ENCODE data around the gene TXNIP.
A peak's percentile ranks its signal among the peaks of the same experiment; 100 is the strongest.
"Not testable (repeated sequence)": the region's sequence is repeated elsewhere in the genome, so short reads cannot be mapped to it uniquely, and the experiment has no call there.

The TXNIP gene, protein sequence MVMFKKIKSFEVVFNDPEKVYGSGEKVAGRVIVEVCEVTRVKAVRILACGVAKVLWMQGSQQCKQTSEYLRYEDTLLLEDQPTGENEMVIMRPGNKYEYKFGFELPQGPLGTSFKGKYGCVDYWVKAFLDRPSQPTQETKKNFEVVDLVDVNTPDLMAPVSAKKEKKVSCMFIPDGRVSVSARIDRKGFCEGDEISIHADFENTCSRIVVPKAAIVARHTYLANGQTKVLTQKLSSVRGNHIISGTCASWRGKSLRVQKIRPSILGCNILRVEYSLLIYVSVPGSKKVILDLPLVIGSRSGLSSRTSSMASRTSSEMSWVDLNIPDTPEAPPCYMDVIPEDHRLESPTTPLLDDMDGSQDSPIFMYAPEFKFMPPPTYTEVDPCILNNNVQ

GRCh38 chr1:145996433-145997015 lies at the start of gene TXNIP:
TSS of gene TXNIP (minus strand) at chr1:145996579. CDS start at chr1:145996266, 313 bp downstream.
- DNase-seq (ENCODE audit: low spot score), result peak; percentile 98

DNA sequence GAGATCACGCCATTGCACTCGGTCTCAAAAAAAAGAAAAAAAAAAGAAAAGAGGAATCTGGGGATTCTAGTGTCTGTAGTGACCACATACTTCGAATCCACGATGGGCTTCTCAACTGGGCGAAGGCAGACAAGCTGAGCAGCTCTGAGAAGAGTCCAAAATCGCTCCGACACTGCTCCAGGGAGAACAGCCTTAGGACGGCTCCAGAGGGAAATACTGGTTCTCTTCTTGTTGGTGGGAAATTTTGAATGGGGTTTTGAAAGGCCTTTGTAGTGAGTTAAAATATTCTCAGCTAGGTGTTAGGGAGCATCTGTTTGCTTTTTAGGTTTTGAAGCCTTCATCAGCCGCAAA lies 43.4 kb upstream of the TXNIP start:
- DNase-seq (ENCODE audit: low spot score), result no peak

DNA sequence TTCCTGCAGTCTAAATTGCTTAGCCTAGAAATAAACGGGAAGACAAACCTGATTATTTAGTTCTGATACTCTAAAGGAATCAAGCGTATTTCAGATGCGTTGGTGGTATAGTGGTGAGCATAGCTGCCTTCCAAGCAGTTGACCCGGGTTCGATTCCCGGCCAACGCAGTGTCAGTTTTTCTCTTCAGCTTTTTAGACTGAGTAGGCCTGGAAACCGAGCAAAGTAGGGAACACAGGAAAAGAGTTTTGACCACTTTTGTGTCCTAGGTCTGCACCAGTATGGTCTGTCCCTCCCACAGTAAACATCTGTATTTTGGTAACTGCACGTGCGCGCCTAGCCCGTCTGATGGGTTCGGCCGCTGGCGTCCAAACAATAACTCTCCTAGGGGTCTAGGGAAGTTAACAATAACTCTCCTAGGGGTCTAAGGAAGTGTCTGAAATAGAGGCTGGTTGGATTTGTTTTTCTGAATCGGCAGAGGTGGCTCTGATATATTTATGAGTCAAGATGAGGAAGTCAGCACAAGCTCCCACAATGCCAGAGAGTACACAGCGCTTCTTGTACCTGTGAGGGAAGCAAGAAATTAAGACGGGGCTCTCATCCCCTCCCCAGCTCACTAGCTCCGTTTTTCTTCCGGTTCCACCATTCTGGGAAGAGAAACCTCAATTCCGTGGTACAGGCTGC lies 40.7 kb upstream of the TXNIP start:
- DNase-seq (ENCODE audit: low spot score), result peak; percentile 90

DNA sequence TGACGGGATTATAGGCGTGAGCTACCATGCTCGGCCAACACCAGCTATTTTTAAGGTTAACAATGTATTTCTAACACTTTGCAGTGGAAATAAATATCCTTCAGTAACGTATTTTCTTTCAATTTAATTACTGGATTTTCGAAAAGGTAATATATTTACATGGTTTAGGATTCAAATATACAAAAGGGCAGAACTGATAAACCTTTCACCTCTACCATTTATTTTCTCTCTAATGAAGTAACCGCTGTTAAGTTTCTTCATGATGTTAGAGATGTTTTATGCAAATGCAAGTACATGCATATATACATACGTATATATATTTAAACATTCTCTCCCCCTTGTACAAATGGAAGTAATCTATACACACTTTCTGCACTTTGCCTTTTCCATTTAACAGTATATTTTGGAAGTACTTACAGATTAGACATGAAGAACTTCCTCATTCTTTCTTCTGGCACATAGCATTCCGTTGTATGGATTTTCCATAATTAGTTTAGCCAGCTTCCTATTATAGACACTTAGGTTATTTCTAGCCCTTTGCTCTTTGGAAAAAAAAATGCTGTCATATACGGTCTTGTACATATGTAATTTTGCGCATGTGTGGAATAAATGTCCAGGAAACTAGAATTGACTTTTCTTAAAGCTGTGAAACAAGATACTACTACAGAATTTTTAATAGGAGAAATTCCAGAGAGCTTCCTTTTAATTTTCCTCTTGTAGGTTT lies 40.0 kb upstream of the TXNIP start:
- DNase-seq (ENCODE audit: low spot score), result peak; percentile 82

GRCh38 chr1:146035048-146035423 lies 38.7 kb upstream of the TXNIP start:
- DNase-seq (ENCODE audit: low spot score), result peak; percentile 74

DNA sequence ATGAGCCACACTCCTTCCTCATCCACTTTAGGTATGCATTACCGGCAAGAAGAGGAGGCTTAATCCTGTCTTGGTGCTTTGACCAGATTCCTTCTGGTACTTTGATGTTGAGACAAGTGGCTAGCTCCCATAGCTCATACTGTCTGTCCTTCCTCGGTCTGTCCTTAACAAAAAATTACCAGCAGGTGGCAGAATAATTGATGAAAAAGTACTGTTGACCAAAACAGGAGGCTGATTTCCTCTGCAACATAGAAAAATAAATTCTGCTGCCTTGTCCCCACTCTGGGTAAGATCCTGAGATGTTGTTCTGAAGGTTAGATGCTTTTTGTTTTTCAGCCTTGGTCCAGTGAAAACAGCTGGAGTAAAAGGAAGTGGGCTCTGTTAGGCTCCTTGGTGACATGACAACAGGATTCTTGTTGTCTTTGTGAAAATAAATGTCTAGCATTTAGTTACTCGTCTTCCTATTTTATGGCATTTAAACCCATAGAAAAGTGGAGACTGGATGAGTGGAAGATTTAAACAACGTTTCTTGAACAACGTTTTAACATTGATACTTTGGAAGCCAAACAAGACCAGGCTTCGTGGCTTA lies 36.3 kb upstream of the TXNIP start:
- peak; percentile 79 for DNase-seq (ENCODE audit: low spot score)

DNA sequence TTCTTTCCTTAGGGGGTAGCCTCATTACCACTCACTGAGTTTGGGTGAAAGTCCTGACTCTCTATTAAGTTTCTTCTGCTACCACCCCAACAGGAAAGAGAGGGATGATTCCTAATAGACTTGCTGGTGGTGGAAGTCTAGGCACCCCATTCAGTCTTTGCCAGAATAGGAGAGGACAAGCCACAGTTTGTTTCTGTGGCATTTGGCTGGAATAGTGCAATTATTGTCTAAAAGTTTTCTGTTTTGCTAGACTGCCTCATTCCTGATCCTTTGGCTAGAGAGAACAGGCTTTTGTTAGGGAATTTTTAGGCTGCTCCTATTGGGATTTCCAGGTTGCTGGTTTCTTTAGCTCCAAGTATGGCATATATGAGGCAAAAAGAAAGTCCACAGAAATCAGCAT lies 35.1 kb upstream of the TXNIP start:
- no peak for DNase-seq (ENCODE audit: low spot score)

DNA sequence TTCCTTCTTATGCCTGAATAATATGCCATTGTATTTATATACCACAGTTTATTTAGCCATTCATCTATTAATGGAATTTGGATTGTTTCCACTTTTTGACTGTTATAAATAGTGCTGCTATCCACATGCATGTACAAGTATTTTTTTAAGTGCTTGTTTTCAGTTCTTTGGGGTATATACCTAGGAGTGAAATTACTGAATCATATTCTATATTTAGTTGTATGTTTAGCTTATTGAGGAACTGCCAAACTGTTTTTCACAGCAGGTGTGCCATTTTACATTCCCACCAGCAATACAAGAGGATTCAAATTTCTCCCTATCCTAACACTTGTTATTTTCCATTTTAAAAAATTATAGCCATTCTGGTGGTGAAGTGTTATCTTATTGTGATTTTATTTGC lies 32.7 kb upstream of the TXNIP start:
- no peak for DNase-seq (ENCODE audit: low spot score)

DNA sequence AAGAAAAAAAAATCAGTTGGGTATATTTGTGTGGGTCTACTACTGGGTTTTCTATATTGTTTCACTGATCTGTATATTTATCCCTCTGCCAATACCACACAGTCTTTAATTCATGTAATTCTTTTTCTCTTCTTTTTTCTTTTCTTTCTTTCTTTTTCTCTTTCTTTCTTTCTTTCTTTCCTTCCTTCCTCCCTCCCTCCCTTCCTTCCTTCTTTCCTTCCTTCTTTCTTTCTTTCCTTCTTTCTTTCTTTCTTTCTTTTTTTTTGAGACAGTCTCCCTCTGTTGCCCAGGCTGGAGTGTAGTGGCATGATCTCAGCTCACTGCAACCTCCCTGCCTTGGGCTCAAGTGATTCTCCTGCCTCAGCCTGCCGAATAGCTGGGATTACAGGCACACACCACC lies 30.3 kb upstream of the TXNIP start:
- not testable (repeated sequence) for DNase-seq (ENCODE audit: low spot score)

DNA sequence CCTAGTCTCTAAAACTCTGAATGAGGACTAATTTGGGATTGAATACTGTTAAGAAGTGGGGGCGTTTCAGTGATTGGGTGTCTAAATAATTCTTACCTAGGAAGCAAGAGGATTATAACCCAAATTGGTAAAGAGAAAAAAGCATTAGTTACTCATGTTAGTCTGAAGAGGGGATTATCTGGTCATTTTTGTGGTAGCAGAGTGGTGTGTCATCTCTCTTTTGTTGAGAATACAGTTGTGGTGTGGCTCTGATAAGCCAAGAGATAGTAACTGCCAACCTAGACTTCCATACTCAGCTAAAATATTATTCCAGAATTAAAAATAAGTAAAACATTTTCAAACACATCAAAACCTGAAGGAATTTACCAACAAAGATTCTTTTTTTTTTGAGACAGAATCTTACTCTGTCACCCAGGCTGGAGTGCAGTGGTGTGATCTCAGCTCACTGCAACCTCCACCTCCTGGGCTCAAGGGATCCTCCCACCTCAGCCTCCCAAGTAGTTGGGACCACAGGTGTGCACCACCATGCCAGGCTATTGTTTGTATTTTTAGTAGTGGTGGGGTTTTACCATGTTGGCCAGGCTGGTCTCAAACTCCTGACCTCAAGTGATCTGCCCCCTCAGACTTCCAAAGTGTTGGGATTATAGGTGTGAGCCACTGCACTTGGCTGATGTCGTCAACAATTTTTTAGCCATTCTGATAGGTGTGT lies 29.6 kb upstream of the TXNIP start:
- not testable (repeated sequence) for DNase-seq (ENCODE audit: low spot score)

- no peak for DNase-seq (ENCODE audit: low spot score)
Measured at GRCh38 chr1:146022403-146023127, 26.2 kb upstream of the TXNIP start.

GRCh38 chr1:146021622-146022402 lies 25.4 kb upstream of the TXNIP start, which contains the start of gene HJV:
TSS of gene HJV (minus strand) at chr1:146021735. CDS start at chr1:146020231, 1,504 bp downstream.
- DNase-seq (ENCODE audit: low spot score), result no peak

DNA sequence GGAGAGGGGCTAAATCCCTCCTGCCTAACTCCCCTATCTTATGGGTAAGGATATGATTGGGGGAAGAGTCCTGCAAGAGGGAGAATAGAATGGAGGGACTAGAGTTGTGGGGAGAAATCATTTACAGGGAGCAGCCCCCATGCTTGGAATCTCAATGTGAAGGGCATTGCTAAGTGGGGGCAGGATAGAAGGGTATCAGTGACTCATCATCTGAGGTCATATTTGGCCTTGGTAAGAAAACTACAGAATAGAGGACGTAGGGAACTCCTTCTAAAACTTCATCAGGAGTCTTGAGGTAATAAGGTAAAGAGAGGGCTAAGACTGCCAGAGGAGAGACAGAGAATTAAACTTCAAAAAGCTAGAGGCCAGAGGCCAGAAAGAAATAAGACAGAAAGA lies 24.7 kb upstream of the TXNIP start:
- DNase-seq (ENCODE audit: low spot score), result no peak

- DNase-seq (ENCODE audit: low spot score), result no peak
Measured at GRCh38 chr1:146020058-146021049, 24.0 kb upstream of the TXNIP start.

GRCh38 chr1:146019231-146020057 lies 23.1 kb upstream of the TXNIP start:
- no peak for DNase-seq (ENCODE audit: low spot score)

DNA sequence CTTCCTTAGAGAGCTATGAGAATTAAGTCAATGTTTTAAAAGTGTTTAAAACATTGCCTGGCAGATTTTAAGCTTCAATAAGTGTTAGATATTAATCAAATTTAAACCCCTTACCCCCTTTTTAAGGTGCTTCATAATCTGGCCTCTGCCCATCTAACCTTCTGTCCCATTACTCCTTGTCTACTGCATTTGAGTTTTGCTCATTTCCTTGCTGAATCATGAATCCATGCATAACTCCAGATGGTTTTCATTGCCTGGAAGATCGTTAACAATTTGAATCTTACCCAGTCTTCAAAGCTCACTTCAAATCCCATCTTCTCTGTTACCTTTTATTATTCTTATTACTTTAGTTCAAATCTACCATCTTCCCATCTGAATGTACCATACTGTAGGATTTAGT lies 20.5 kb upstream of the TXNIP start:
- DNase-seq (ENCODE audit: low spot score), result no peak

DNA sequence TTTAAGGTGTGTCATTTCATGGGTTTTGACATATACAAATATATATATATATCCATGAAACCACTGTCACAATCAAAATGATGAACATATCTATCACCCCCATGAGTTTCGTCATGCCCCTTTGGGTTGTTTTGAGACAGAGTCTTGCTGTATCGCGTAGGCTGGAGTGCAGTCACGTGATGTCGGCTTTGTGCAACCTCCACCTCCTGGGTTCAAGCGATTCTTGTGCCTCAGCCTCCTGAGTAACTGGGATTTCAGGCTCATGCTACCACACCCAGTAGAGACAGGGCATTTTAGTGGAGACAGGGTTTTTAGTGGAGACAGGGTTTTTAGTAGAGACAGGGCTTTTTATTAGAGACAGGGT lies 17.2 kb upstream of the TXNIP start:
- no peak for DNase-seq (ENCODE audit: low spot score)
